ENCODE measurements around the gene ATAD2B.
"Not testable (repeated sequence)": the region's sequence is repeated elsewhere in the genome, so short reads cannot be mapped to it uniquely, and the experiment has no call there.

The ATAD2B gene

DNA sequence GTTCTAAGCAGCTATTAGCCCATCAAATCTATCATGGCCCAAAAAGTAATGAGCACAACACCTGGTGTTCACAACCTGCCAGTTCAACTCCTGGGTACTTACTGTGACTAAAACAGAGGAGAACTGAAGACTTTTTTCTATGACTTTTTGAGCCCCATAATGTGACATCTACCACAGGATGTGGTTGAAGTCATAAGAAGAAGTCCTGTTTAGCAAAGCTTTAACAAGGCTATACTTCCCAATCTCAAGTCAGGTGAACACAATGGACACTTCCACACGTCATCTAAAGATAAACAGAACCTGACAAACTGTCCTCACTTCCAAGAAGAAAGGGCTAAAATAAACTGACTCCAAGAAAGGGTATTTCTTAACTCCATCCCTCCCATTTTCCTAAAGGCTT lies 138.8 kb downstream of the ATAD2B start:
- peak; percentile 60 to 61 for DNase-seq

DNA sequence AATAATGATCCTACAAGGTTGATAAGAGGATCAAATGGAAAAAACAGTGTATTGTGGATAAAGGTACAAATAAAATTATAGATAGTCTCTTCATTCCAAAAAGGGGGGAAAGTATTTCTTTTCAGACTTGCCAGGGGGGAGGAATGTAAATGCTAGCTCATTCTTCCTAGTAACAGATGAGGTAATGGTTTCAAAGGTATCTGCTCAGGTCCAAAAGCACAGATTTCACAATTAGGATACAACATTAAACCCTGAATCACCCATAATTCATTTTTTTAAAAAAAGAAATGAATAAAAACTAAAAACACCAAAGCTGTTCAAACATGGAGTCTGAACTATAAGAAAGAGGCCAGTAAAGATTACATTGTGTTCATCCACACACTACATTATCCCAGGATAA lies 142.0 kb downstream of the ATAD2B start:
- no peak for DNase-seq

DNA sequence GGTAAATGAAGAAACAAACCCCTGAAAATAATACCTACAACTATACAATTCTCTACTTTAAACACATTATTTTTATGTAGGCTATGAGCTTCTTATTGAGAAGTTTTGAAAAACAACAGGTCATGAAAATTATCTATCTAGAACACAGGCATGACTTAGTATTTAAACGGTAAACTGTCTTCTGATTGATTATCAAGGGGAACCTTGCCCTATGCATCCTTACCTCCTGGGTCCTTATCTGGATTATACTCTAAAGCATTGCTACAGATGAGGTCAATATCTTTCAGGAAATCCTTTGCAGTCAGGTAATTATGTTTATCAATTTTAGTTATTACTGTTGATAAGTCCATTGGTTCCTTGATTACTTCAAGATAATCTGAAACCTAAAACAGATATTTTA lies 144.3 kb downstream of the ATAD2B start:
- DNase-seq = no peak

DNA sequence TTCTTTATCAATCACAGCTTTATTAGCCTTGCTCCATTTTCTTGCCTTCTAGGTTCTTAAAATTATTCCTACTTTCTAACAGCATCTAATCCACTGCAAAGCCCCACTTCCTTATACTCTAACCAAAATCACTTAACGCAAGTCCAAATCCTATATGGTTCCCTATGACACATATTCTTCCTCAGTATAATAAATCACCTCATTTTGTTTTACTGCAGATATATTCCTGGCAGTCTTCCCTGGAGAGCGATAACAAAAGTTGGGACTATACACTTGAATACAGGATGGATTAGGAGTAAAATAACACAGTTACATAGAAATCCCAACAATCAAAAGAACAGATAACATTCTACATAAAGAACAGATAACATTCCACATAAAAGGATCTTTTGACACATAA lies 144.8 kb downstream of the ATAD2B start:
- no peak for DNase-seq

DNA sequence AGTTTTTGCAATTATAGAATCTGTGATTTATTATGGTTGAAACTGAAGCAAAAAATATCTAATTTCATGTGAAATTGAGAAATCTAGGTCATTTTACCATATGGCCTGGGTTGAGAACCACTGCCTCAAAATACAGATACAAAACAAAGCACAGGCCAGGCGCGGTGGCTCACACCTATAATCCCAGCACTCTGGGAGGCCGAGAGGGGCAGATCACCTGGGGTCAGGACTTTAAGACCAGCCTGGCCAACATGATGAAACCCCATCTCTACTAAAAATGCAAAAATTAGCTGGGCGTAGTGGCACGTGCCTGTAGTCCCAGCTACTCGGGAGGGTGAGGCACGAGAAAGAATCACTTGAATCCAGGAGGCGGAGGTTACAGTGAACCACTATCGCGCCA lies 146.5 kb downstream of the ATAD2B start:
- not testable (repeated sequence) for DNase-seq

DNA sequence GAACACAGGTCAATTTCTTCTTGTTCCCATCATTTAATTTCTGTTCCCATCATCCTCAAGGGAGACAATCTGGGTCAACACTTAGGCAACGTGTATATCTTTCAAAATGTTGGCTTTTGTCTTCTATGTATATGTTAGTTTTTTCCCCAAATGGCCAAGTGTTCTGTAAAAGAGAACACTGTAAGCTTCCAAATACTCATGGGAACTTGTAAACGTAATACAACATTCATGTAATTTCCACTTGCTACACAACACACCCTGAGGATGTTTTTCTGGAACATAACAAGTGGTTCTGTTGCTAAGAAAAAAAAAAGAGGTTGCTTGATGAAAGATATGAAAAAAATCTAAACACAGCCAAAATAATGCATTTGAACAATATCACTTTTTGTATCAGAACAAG lies 149.1 kb downstream of the ATAD2B start:
- no peak for DNase-seq

DNA sequence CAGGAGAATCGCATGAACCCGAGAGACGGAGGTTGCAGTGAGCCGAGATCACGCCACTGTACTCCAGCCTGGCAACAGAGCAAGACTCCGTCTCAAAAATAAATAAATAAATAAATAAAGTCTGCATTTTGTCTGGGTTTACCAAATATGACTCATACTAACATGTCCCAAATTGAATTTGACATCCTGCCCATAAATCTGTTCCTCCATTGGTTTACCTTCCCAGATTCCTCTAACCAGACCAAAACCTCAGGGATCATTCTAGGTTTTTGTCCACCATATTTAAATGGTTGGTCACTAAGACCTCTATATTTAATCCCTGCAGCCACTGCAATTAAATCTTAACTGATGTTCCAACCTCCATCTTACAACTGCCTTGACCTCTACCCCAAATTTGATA lies 150.9 kb downstream of the ATAD2B start:
- DNase-seq = no peak

DNA sequence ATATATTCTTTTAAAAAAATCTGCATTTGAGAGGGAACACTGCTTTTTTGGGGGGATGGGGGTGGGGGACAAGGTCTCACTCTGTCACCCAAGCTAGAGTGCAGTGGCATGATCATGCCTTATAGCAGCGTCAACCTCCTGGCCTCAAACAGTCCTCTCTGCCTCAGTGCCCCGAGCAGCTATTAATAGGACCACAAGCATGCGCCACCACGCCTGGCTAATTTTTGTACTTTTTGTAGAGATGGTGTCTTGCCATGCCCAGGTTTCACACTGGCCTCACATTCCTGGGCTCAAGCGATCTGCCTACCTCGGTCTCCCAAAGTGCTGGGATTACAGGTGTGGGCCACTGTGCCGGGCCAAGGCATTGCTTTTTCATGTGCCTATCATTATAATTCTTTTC lies 154.2 kb downstream of the ATAD2B start:
- no peak for DNase-seq

DNA sequence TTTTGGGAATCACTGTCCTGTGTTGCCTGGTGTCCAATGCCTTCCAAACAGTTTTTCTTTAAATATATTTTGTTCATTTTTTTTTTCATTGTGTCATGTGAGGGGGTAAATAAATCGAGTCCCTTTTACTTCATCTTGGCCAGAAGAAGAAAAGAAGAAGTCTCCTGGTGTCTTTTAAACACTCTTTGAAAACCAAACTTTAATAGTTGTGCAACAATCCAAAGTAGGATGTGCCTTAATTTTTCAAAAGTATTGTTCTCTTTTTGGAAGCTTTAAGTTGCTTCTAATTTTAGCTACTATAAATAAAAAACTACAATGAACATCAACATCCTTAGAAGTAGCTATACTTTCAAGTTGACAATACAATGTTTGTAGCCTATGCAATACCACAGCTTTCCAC lies 154.9 kb downstream of the ATAD2B start:
- DNase-seq = peak; percentile 5 to 59

DNA sequence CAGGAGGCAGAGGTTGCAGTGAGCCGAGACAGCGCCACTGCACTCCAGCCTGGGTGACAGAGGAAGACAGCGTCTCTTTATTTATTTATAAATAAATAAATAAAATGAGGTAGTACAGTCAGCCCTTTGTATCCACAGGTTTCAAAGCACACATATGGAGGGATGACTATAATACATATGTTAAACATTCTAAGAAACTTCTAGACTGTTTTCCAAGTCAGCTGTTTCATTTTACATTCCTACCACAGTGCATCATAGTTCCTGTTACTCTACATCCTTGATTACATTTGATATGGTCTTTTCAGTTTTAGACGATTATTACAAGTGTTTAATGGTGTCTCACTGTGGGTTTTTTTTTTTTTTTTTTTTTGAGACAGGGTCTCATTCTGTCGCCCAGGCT lies 157.6 kb downstream of the ATAD2B start:
- DNase-seq = no peak

DNA sequence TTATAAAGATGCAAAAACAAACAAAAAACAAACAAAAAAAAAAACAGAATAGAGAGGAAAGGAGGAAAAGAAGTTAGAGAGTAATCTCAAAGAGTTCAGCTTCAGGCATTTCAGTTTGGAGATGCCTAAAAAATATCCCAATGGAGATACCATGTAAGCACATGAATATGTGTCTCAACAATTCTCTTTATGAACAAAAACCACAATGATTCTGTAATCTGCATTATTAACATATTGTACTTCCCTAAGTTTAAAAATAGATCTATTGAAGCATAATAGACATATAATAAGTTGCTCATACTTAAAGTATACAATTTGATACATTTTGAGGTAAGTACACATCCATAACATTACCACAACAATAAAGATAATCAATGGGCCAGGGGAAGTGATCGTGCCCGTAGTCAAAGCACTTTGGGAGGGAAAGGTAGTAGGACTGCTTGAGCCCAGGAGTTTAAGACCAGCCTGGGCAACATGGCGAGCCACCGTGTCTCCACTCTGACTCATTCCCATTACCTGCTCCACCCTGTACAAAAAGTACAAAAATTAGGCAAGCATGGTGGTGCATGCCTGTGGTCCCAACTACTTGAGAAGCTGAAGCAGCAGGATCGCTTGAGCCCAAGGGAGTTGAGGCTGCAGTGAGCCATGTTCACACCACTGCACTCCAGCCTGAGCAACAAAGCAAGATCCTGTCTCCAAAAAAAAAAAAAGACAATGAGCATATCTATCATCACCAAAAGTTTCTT lies 158.9 kb downstream of the ATAD2B start:
- peak; percentile 30 to 85 for DNase-seq

DNA sequence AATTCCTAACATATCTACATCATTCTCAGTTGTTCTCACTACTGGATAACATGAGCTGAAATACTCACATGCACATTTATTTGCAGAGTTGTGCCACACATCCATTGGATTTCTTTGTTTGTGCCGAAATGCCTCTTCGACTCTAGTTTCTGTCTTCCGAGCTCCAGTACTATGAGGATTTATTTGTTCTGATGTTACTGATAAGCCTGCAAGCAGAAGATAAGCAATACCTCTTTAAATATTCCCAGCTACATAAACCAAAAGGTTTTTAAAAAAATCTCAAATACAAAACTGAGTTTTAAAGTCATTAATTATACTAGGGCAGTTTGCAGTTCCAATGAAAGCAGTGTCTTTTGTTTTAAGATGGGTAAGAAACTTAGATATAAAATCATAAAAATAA lies 164.8 kb downstream of the ATAD2B start:
- DNase-seq = no peak

DNA sequence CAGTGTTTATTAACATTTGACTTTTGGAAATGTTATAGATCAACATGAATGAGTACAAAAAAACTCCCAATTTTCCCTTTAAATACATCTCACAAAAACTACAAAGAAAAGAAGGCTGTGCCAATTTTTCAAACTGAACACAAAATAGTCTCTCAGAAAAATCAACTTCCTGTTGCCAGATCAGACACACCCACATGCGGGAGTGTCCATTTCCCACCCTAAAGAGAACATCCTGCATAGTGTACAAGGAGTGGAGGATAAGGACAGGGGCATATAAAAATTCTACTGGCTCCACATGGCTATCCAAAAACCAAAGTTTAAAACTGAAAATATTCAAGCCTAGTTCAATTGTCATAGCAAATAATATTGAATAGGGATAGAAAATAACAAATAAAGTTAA lies 165.3 kb downstream of the ATAD2B start:
- DNase-seq = peak; percentile 9 to 43

DNA sequence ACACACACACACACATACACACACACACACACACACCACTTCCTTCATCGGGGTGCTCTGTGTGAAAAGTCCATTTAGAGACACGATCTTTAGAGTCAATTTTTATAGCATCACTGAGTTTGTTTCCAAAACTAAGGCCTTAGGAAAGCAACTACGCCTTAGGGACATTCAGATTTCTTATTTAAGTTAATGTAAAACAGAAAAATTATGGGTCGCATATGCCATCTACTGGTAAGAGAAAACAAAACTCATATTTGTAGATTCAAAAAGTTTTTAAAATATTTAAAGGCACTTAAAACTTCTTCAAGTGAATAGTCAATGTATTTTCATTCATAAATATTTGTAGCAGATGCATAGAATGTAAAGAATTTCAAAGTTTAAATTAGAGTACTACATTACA lies 166.2 kb downstream of the ATAD2B start:
- peak in 1 of 2 donors; percentile 17 for DNase-seq

DNA sequence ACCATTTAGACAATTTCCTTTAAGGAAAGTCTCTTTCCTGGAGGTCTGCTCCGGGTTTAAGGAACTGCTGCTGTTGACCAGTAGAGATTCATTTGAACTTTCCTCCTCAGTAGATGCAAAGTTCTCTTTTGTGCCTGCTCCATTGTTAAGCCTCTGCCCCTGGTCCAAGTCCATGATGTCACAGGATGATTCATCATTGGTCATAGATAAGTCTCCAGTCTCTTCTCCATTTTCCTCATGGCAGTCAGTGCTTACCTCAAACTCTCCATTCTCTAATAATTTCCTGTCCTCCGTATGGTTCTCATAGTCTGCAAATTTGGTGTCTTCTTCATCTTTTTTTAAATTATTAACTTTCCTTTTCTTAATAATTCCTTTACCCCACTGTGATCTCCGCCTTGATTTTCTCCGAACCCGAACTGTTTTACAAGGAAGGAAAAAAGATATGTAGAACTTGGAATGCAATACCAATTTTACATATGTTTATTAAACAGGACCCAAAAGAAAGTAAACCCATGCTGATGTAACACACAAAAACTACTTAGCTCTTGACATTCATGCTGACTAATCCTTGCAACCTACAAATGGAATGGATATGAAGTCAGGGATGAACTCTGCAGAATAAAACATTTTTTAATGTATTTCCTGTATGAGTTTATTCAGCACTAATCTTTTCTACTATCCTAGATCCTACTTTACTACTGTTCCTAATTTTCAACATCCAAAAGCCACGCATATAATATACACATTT lies 169.1 kb downstream of the ATAD2B start:
- peak; percentile 62 to 65 for DNase-seq

DNA sequence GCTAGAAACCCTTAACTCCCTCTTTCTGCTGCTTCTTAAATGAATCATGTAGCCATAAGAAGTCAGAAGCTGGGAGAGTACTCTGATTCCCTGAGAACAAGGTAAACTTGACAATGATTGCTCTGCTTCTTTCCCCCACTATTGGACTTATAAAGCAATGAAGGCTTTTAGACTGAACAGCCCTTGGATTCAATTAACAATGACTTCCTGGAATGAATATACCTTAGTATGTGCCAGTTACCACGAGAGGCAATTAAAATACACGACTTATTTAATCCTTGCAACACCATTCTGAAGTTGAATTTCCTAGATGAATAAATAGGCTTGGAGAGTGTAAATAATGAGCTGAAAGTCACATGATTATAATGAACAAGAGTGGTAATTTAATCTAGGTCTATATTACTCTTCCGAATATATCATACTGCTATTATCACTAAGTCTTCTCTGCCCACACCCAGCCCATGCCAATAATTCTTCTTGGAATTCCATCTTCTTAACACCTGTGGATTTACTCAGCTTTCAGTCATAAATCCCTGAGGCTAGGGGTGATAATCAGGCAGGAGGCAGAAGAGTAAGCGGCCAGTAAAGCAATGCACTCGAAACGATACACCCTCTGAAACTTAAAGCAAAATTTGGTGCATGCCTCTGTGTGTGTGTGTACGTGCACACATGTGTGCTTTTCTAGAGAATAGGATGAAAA lies 170.2 kb downstream of the ATAD2B start:
- DNase-seq = no peak

DNA sequence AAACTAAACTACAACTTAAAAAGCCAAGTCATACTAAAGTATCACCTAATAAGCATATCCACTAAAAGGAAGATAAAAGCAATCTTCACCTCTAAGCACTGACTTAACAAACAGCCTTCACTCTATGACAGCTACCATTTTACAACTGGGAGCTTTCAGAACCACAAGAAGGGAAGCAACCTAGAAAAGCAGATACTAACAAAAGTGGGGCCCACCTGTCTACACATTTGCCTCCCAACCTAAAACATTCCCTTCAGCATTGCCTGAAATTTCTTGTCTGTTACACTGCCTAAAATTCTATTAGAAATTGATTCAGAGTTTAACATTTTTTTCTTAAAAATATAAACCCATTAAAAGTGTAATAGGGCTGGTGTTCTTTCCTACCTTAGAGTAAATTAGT lies 172.0 kb downstream of the ATAD2B start:
- DNase-seq = no peak

DNA sequence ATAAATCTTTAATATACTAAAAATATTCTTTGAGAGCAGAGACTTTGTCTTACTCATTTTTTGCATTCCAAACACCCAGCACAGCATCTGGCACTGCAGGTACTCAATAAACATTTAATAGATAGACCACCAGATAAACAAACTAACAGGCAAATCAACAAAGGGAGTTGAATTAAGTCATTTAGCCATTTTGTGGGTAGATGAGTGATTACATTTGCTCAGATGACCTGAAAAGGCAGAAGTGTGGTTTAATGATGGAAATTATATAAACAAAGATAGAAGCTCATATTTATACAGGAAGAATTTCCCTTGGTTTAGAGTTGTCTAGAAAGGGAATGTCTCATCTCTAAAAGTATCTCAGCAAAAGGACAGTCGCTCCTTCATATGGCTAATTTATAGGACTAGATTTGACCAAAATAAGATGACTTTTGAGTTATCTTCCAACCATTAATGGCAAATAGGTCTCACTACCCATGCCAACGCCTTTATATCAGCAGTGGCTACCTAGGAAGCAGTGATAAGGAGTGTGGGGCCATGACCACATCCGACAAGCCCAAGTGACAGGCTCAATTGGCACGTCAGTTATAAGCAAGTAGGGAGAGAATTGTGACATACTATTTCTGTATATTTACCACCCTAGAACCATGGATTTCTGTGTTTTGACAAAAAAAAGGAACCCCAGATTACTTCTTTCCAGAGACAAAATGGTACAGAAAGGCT lies 173.5 kb downstream of the ATAD2B start:
- DNase-seq = no peak

DNA sequence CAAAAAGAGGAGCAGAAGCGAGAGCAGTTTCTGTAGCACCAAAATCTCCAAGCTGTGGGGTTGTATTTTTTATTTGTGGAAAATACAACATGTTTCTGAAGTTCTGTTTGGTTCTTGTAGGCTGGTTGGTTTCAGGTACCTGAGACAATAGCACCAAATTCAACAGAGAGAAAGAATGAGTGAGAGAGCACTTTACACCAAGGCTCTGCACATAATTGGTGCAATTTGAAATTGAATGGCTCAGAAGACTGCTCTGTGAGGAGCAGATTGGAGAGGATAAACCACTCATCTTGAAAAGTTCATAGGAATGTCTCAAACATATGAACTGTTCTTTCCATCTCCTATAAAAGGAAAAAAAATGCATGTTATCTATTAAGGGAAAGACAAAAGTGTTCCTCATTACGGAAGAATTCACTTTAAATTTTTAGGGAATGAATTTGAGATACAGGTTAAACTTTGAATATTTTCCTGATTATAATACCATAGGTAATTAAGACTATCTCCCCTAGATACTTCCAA lies 175.1 kb downstream of the ATAD2B start:
- no peak for DNase-seq

DNA sequence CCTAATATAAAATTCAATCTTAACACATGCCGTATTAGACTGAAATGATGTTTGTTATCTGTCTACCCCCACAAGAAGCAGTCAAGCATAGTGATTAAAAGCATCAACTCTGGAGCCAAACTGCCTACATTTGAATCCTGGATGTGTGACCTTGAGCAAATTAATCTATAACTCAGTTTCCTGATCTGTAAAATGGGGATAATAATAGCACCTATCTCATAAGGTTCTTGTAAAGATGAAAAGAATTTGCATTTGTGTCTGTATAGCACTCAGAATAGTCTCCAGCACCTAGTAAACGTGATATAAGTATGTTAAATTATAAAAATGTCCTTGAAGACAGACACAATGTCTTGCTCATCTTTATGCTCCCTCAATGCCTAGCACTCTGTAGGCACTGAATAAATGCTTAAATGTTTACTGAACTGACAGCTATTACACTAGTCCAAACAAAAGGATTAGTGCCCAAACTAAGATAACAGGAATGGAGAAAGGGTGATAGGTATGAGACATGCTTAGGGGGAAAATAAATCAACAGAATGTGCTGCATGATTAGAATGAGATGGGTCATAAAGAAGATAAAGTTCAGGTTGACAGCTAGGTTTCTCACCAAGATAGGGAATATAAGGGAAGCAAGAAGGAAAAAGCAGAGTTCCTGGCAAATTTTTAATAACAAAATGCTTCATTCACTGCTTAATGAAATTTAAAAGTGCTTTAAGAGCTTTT lies 180.6 kb downstream of the ATAD2B start:
- DNase-seq = no peak

DNA sequence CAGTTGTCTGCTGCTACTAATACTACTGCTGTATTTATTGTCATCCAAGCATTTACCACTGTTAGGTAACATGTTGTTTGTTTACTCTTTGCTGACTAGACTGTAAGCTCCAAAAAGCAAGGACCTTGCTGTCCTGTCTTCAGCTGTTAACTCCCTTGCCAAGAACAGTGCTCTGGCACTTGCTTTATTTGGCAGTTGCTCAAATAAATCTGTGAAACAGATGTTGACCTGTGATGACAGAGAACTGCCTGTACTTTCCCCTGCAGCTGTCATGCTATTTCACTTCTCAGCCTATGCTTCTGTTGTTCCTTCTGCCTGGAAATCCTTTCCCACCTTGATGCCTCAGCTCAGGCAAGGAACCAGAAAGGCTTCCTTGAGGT lies 181.2 kb downstream of the ATAD2B start:
- DNase-seq = no peak

DNA sequence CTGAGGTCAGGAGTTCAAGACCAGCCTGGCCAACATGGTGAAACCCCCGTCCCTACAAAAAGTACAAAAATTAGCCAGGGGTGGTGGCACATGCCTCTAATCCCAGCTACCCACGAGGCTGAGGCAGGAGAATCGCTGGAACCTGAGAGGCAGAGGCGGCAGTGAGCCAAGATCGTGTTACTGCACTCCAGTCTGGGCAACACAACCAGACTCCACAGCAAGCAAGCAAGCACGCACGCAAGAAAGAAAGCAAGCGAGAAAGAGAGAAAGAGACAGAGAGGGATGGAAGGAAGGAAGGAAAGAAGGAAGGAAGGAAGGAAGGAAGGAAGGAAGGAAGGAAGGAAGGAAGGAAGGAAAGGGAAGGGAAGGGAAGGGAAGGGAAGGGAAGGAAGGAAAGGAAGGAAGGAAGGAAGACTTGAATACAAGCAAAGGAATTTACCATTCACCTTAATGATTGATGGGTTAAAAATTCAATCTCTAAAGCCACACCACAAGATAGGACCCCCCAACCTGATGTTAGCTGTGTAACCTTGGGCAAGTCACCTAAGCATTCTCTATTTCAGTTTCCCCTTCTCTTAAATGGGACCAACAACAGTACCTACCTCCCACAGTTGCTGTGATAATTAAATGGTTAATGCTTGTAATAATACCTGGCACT lies 181.7 kb downstream of the ATAD2B start:
- no peak for DNase-seq
